GM23338 (cell line): ENCODE data around the gene ASGR1. TPM values are rescaled to one million over a fixed set of nuclear protein-coding genes. Genes with fewer than 3 reads are reported as not detected.

Experiments used
- ATAC-seq: fragments of 200-7000 bp; cut with Tn5 transposase; 3 replicates; pipeline ENCODE4 v1.9.1; 2020
- DNase-seq: peaks from one replicate; pipeline ENCODE4 v3.0.0-alpha.2; 2015; ENCODE audit warnings: low spot score
- H2AFZ ChIP-seq: fragments of 200-600 bp; sonication (generic); 2 replicates; pipeline ENCODE4 v1.8.0; 2016; ENCODE audit warnings: antibody characterized with exemption, mild to moderate bottlenecking, moderate library complexity
- H3F3A ChIP-seq: fragments of 200-600 bp; sonication (generic); replicated peaks from 2 replicates; pipeline ENCODE4 v1.8.0; 2017; ENCODE audit warnings: antibody characterized with exemption, mixed run types, low read depth
- H3K27ac ChIP-seq: fragments of 200-600 bp; sonication (generic); 2 replicates; pipeline ENCODE4 v1.6.1; 2016; ENCODE audit warnings: low read depth
- H3K27me3 ChIP-seq: fragments of 200-600 bp; sonication (generic); 2 replicates; pipeline ENCODE4 v1.8.0; 2016; ENCODE audit warnings: mild to moderate bottlenecking, mixed run types, moderate library complexity; ENCODE audit not compliant: insufficient read depth
- H3K36me3 ChIP-seq: fragments of 200-600 bp; sonication (generic); 2 replicates; pipeline ENCODE4 v1.8.0; 2016; ENCODE audit warnings: mild to moderate bottlenecking; ENCODE audit not compliant: insufficient read depth
- H3K4me1 ChIP-seq: fragments of 200-600 bp; sonication (generic); 2 replicates; pipeline ENCODE4 v1.8.0; 2016; ENCODE audit warnings: mild to moderate bottlenecking, moderate library complexity; ENCODE audit not compliant: insufficient read depth
- H3K4me2 ChIP-seq: fragments of 200-600 bp; sonication (generic); 2 replicates; pipeline ENCODE4 v1.7.1; 2017; ENCODE audit warnings: mixed run types
- H3K4me3 ChIP-seq: fragments of 200-600 bp; sonication (generic); 2 replicates; pipeline ENCODE4 v1.6.1; 2016; ENCODE audit warnings: mixed run types
- H3K79me2 ChIP-seq: fragments of 200-600 bp; sonication (generic); replicated peaks from 2 replicates; pipeline ENCODE4 v1.8.0; 2017; ENCODE audit warnings: mild to moderate bottlenecking; ENCODE audit not compliant: insufficient read depth
- H3K9me2 ChIP-seq: fragments of 200-600 bp; sonication (generic); 2 replicates; pipeline ENCODE4 v1.8.0; 2017; ENCODE audit not compliant: insufficient read depth
- H4K20me1 ChIP-seq: fragments of 200-600 bp; sonication (generic); replicated peaks from 2 replicates; pipeline ENCODE4 v1.8.0; 2017; ENCODE audit warnings: mild to moderate bottlenecking; ENCODE audit not compliant: insufficient read depth
- H3K27ac Mint-ChIP-seq: 2 replicates; pipeline ENCODE4 v1.8.0; 2020; ENCODE audit warnings: inconsistent platforms, mild to moderate bottlenecking, moderate library complexity, mixed read lengths
- H3K27me3 Mint-ChIP-seq: 3 replicates; pipeline ENCODE4 v1.8.0; 2022; ENCODE audit warnings: low read depth, mild to moderate bottlenecking, moderate library complexity, mixed read lengths, inconsistent platforms; ENCODE audit not compliant: insufficient read depth, poor library complexity
- H3K36me3 Mint-ChIP-seq: 3 replicates; pipeline ENCODE4 v1.8.0; 2021; ENCODE audit warnings: low read depth, mild to moderate bottlenecking, inconsistent platforms, moderate library complexity, mixed read lengths
- H3K4me1 Mint-ChIP-seq: 3 replicates; pipeline ENCODE4 v1.8.0; 2020; ENCODE audit warnings: mild to moderate bottlenecking, inconsistent platforms, mixed read lengths
- H3K4me3 Mint-ChIP-seq: 3 replicates; pipeline ENCODE4 v1.8.0; 2021; ENCODE audit warnings: moderate library complexity, mild to moderate bottlenecking, inconsistent platforms, mixed read lengths
- H3K9me3 Mint-ChIP-seq: 3 replicates; pipeline ENCODE4 v1.8.0; 2020; ENCODE audit warnings: moderate library complexity, mild to moderate bottlenecking, inconsistent platforms, mixed read lengths
- CREB1 ChIP-seq: fragments of 250-450 bp; sonication (Bioruptor Pico); IDR thresholded peaks from 2 replicates; pipeline ENCODE4 v1.5.0; 2020; ENCODE audit warnings: low read depth, mild to moderate bottlenecking, moderate library complexity
- CTCF ChIP-seq, 2 experiments: fragments of 200-600 bp in 1 of 2; sonication (generic) in 1 of 2; conservative IDR thresholded peaks; 2 replicates each; pipeline versions ENCODE4 v1.5.1 to v1.6.1; 2016 to 2017; ENCODE audit warnings: antibody characterized with exemption in 2 of 2, low read depth in 2 of 2, mild to moderate bottlenecking in 2 of 2, moderate library complexity in 1 of 2
- EZH2 ChIP-seq: fragments of 200-600 bp; sonication (generic); IDR thresholded peaks from one replicate; pipeline ENCODE4 v1.8.0; 2017; ENCODE audit warnings: antibody characterized with exemption, mild to moderate bottlenecking, low read depth; ENCODE audit not compliant: unreplicated experiment
- EZH2phosphoT487 ChIP-seq: fragments of 200-600 bp; sonication (generic); IDR thresholded peaks from one replicate; pipeline ENCODE4 v1.8.1; 2018; ENCODE audit warnings: antibody characterized with exemption; ENCODE audit not compliant: unreplicated experiment
- POLR2AphosphoS5 ChIP-seq: IDR thresholded peaks from 2 replicates; pipeline ENCODE4 v1.6.1; 2016; ENCODE audit warnings: antibody characterized with exemption, low read depth
- REST ChIP-seq: IDR thresholded peaks from one replicate; pipeline ENCODE4 v1.6.1; 2018; ENCODE audit warnings: antibody characterized with exemption; ENCODE audit not compliant: unreplicated experiment
- STAT1 ChIP-seq: IDR thresholded peaks from one replicate; pipeline ENCODE4 v1.6.1; 2016; ENCODE audit warnings: antibody characterized with exemption; ENCODE audit not compliant: unreplicated experiment
- polyA plus RNA-seq: library from polyadenylated mRNA; unstranded; fragments of >200 nt; fragmentation: Nextera tagmentation; extraction: Ambion mirVana; gene quantifications from 2 replicates; pipeline ENCODE4 v1.2.1, GENCODE V29; 2016
- total RNA-seq: library from RNA; depleted of rRNA; stranded (reverse); fragments of >200 nt; shearing (Covaris generic); gene quantifications from 2 replicates; pipeline ENCODE4 v1.2.3, GENCODE V29; 2014
- TF ChIP-seq, protein P1 (sequence below): IDR thresholded peaks from 2 replicates; pipeline ENCODE4 v1.6.1; 2016; ENCODE audit warnings: antibody characterized with exemption

ASGR1 gene
- total and polyA plus RNA-seq, 2 experiments from 2014 or later: 8.3 to 9.0 TPM

- Histone ChIP-seq H3K4me2 (peak overlapping the region; percentile 92), H3K27ac (no peak overlapping the region), H3F3A (peaks cover 23% of the 10 kb centered on the region), H2AFZ (peak overlapping the region; percentile 90; the same call in 1 of the 2 replicates), H3K36me3 (peaks cover 8% of the 10 kb centered on the region; the same call in 1 of the 2 replicates), H3K27me3 (no peaks in the 10 kb centered on the region), H3K9me2 (no peaks in the 10 kb centered on the region), H4K20me1 (peaks cover 22% of the 10 kb centered on the region), H3K4me3 (peak overlapping the region; percentile 83), H3K4me1 (peaks cover 44% of the 10 kb centered on the region), H3K79me2 (peaks cover 12% of the 10 kb centered on the region)
- no peak for DNase-seq
- TF ChIP-seq CREB1 (CRISPR knock-in tag): no peak
- TF ChIP-seq EZH2phosphoT487: no peak
- TF ChIP-seq EZH2: no peak
- no peak for TF ChIP-seq STAT1
- TF ChIP-seq REST: no peak
- Mint-ChIP-seq H3K27ac (peak overlapping the region; percentile 82), H3K27me3 (peaks cover 49% of the 10 kb centered on the region), H3K9me3 (no peaks in the 10 kb centered on the region; the same call in 1 of the 3 replicates), H3K4me3 (peak overlapping the region; percentile 91), H3K36me3 (peaks cover 39% of the 10 kb centered on the region), H3K4me1 (peaks cover 49% of the 10 kb centered on the region)
- no peak for ATAC-seq
Measured at GRCh38 chr17:7219229-7219811, 40.1 kb upstream of the ASGR1 start.

DNA sequence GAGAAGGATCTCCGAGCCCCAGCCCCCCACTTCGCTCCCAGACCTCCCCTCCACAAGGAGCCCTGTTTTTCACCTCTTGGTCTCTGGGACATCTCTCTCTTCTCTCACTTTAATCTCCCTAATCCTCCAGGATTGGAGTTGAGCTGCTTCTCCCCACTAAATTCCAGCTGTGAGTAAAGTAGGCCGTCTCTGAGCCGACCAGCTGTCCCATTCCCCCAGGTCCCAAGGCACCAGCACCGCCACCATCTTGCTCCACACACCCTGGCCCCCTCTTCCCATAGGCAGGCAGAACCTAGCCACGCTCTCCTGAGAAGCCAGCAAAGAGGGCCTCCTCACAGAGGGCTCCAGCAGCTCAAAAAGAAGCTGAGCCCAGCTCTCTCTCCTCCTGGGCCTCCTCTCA lies 39.6 kb upstream of the ASGR1 start:
- TF ChIP-seq STAT1 (no peak), EZH2 (no peak), CREB1 (CRISPR knock-in tag) (no peak), CTCF (conservative IDR thresholded peaks at IDR 0.05; ENCODE audit: low read depth in 2 of 2) (no peak), REST (no peak), POLR2AphosphoS5 (no peak)
- TF ChIP-seq, protein P1, sequence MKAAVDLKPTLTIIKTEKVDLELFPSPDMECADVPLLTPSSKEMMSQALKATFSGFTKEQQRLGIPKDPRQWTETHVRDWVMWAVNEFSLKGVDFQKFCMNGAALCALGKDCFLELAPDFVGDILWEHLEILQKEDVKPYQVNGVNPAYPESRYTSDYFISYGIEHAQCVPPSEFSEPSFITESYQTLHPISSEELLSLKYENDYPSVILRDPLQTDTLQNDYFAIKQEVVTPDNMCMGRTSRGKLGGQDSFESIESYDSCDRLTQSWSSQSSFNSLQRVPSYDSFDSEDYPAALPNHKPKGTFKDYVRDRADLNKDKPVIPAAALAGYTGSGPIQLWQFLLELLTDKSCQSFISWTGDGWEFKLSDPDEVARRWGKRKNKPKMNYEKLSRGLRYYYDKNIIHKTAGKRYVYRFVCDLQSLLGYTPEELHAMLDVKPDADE: no peak
- no peak for DNase-seq
- peaks cover 44% of the 10 kb centered on the region for H3K4me1 ChIP-seq
- no peak for ATAC-seq
- Mint-ChIP-seq H3K9me3 (no peaks in the 10 kb centered on the region; the same call in 1 of the 3 replicates), H3K36me3 (peaks cover 34% of the 10 kb centered on the region), H3K4me1 (peaks cover 49% of the 10 kb centered on the region), H3K27ac (no peak overlapping the region), H3K27me3 (peaks cover 55% of the 10 kb centered on the region), H3K4me3 (peak overlapping the region; percentile 91)
- H3F3A ChIP-seq: peaks cover 23% of the 10 kb centered on the region
- peaks cover 12% of the 10 kb centered on the region for H3K79me2 ChIP-seq
- no peak overlapping the region for H2AFZ ChIP-seq
- H4K20me1 ChIP-seq: peaks cover 19% of the 10 kb centered on the region
- peak overlapping the region; percentile 83; the same call in 1 of the 2 replicates for H3K4me3 ChIP-seq
- H3K27ac ChIP-seq: no peak overlapping the region
- H3K36me3 ChIP-seq: peaks cover 8% of the 10 kb centered on the region; the same call in 1 of the 2 replicates
- no peaks in the 10 kb centered on the region for H3K27me3 ChIP-seq
- peak overlapping the region; percentile 92 for H3K4me2 ChIP-seq
- H3K9me2 ChIP-seq: no peaks in the 10 kb centered on the region
